ENCODE measurements around the gene PRPS1.
"Not testable (repeated sequence)": the region's sequence is repeated elsewhere in the genome, so short reads cannot be mapped to it uniquely, and the experiment has no call there.

The PRPS1 gene

GRCh38 chrX:107630031-107630689 lies 1.9 kb downstream of the PRPS1 start:
- DNase-seq (ENCODE audit: low read depth in 2 of 2), result no peak

- no peak for DNase-seq (ENCODE audit: low read depth in 2 of 2)
Observed at GRCh38 chrX:107632346-107632745, 4.0 kb downstream of the PRPS1 start.

GRCh38 chrX:107646735-107647134 lies 18.4 kb downstream of the PRPS1 start:
- no peak for DNase-seq (ENCODE audit: low read depth in 2 of 2)

- DNase-seq (ENCODE audit: low read depth in 2 of 2), result no peak
Observed at GRCh38 chrX:107648332-107648731, 20.0 kb downstream of the PRPS1 start.

GRCh38 chrX:107654566-107654871 lies 26.2 kb downstream of the PRPS1 start:
- no peak for DNase-seq (ENCODE audit: low read depth in 2 of 2)

GRCh38 chrX:107654872-107655761 lies 26.8 kb downstream of the PRPS1 start:
- DNase-seq (ENCODE audit: low read depth in 2 of 2), result peak in 1 of 2 donors; percentile 16

GRCh38 chrX:107656978-107657377 lies 28.7 kb downstream of the PRPS1 start:
- DNase-seq (ENCODE audit: low read depth in 2 of 2), result no peak

GRCh38 chrX:107658660-107659059 lies 30.4 kb downstream of the PRPS1 start:
- no peak for DNase-seq (ENCODE audit: low read depth in 2 of 2)

GRCh38 chrX:107659286-107659685 lies 31.0 kb downstream of the PRPS1 start:
- DNase-seq (ENCODE audit: low read depth in 2 of 2), result no peak

GRCh38 chrX:107659768-107660167 lies 31.5 kb downstream of the PRPS1 start:
- DNase-seq (ENCODE audit: low read depth in 2 of 2), result no peak

GRCh38 chrX:107662145-107662544 lies 33.8 kb downstream of the PRPS1 start:
- no peak for DNase-seq (ENCODE audit: low read depth in 2 of 2)

- no peak for DNase-seq (ENCODE audit: low read depth in 2 of 2)
Observed at GRCh38 chrX:107662824-107663223, 34.5 kb downstream of the PRPS1 start.

- DNase-seq (ENCODE audit: low read depth in 2 of 2), result no peak
Observed at GRCh38 chrX:107666931-107667330, 38.6 kb downstream of the PRPS1 start.

GRCh38 chrX:107667426-107667825 lies 39.1 kb downstream of the PRPS1 start:
- no peak for DNase-seq (ENCODE audit: low read depth in 2 of 2)

- not testable (repeated sequence) for DNase-seq (ENCODE audit: low read depth in 2 of 2)
Observed at GRCh38 chrX:107668710-107669109, 40.4 kb downstream of the PRPS1 start.

- no peak for DNase-seq (ENCODE audit: low read depth in 2 of 2)
Observed at GRCh38 chrX:107669261-107669660, 41.0 kb downstream of the PRPS1 start.

GRCh38 chrX:107669885-107670628 lies 41.7 kb downstream of the PRPS1 start:
- DNase-seq (ENCODE audit: low read depth in 2 of 2), result no peak

GRCh38 chrX:107671256-107671655 lies 42.9 kb downstream of the PRPS1 start:
- DNase-seq (ENCODE audit: low read depth in 2 of 2), result not testable (repeated sequence)

- DNase-seq (ENCODE audit: low read depth in 2 of 2), result peak in 1 of 2 donors; percentile 44
Observed at GRCh38 chrX:107672955-107673378, 44.7 kb downstream of the PRPS1 start.

GRCh38 chrX:107673431-107673830 lies 45.1 kb downstream of the PRPS1 start:
- no peak for DNase-seq (ENCODE audit: low read depth in 2 of 2)

GRCh38 chrX:107673933-107674479 lies 45.7 kb downstream of the PRPS1 start:
- peak; percentile 85 to 87 for DNase-seq (ENCODE audit: low read depth in 2 of 2)

All from activated CD8-positive, alpha-beta memory T cell treated with anti-CD3 and anti-CD28 coated beads for 4 hours (primary cell).